Fibroblast of villous mesenchyme (primary cell): Measurements from ENCODE around the gene COX6A2. TPM values are rescaled to one million over a fixed set of nuclear protein-coding genes. Genes with fewer than 3 reads are reported as not detected.
"Not testable (repeated sequence)": the region's sequence is repeated elsewhere in the genome, so short reads cannot be mapped to it uniquely, and the experiment has no call there.

Source experiments
- DNase-seq: peaks from one replicate; pipeline ENCODE4 v3.0.0-alpha.2; 2010; ENCODE audit warnings: low read depth
- H3K4me3 ChIP-seq: 2 replicates; pipeline ENCODE4 v1.5.1; 2011; ENCODE audit warnings: low read depth, mild to moderate bottlenecking, low read length
- CTCF ChIP-seq: IDR thresholded peaks from 2 replicates; pipeline ENCODE4 v1.5.1; 2012; ENCODE audit warnings: low read depth, mild to moderate bottlenecking, low read length; ENCODE audit not compliant: insufficient read depth
- total RNA-seq: library from RNA; depleted of rRNA; stranded (reverse); fragments of >200 nt; gene quantifications from 2 replicates; pipeline ENCODE4 v1.2.3, GENCODE V29; 2012

The COX6A2 gene
- total RNA-seq, 1 donor: not detected

- no peak for DNase-seq
- no peak for TF ChIP-seq CTCF
- H3K4me3 ChIP-seq: no peak overlapping the region
These were observed 23.0 kb upstream of the COX6A2 start for GRCh38 chr16:31451201-31451600.

GRCh38 chr16:31445931-31446330 is 17.8 kb upstream of the COX6A2 start:
- not testable (repeated sequence) for H3K4me3 ChIP-seq, DNase-seq

GRCh38 chr16:31441956-31442355 is 13.8 kb upstream of the COX6A2 start:
- peak overlapping the region; percentile 77 for H3K4me3 ChIP-seq
- no peak for TF ChIP-seq CTCF
- DNase-seq: no peak

GRCh38 chr16:31440516-31441184 is 12.5 kb upstream of the COX6A2 start:
- TF ChIP-seq CTCF: no peak
- DNase-seq: no peak
- no peak overlapping the region for H3K4me3 ChIP-seq

DNA sequence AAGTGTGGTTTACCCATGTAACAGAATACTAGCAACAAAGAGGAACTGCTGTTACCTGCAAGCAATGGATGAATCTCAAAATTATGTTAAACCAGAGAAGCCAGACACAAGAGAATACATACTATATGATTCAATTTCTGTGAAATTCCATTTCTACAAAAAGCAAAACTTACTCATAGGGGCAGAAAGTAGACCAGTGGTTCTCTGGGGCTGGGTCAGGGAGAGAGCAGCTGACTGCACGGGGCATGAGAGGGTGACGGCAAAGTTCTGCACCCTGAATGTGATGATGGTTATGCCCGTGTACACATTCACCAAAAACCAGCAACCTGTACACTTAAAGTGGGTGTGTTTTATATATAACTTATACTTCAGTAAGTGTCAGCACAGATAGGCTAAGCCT is 11.4 kb upstream of the COX6A2 start:
- no peak overlapping the region for H3K4me3 ChIP-seq
- no peak for DNase-seq
- TF ChIP-seq CTCF: no peak

GRCh38 chr16:31439023-31439422 is 10.9 kb upstream of the COX6A2 start:
- not testable (repeated sequence) for DNase-seq, H3K4me3 ChIP-seq

DNA sequence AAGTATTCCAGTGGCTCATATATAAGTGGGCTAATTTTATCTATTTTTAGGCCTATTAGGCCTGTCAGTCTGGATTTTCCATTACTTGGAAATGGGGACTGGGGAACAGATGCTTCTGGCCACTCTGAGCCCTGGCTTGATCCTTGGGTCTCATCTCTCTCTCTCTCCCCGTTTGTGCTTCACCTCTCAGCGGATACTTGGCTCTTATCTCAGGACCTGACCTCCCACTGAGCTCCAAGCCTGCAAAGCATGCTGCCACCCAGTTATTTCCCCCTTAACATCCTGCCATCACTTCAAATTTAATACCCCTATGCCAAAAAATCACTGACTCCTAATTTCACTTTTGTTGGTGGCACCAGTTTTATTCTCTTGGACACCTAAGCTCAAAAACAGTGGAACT is 10.3 kb upstream of the COX6A2 start:
- no peak overlapping the region for H3K4me3 ChIP-seq
- no peak for DNase-seq
- no peak for TF ChIP-seq CTCF

GRCh38 chr16:31436221-31437045 is 8.3 kb upstream of the COX6A2 start:
- no peak for TF ChIP-seq CTCF
- no peak for DNase-seq
- H3K4me3 ChIP-seq: no peak overlapping the region
